Fibroblast of lung (primary cell): Measurements from ENCODE around the gene DPP6.

Experiments used
- EZH2 ChIP-seq: IDR thresholded peaks from 2 replicates; pipeline ENCODE4 v1.5.1; 2012; ENCODE audit warnings: low read length, control low read depth, mild to moderate bottlenecking; ENCODE audit errors: missing control alignments
- TF ChIP-seq, protein P1 (sequence below), 2 donors: IDR thresholded peaks in 1 of 2; conservative IDR thresholded peaks in 1 of 2; 1 replicate in 1 of 2; 2 replicates in 1 of 2; pipeline ENCODE4 v1.5.1; 2011 to 2012; ENCODE audit warnings: low read length in 2 of 2, control low read depth in 1 of 2, inconsistent platforms in 1 of 2, low read depth in 1 of 2, mild to moderate bottlenecking in 1 of 2

GRCh38 chr7:154429666-154430404 lies 377.6 kb downstream of the DPP6 start:
- TF ChIP-seq, protein P1, sequence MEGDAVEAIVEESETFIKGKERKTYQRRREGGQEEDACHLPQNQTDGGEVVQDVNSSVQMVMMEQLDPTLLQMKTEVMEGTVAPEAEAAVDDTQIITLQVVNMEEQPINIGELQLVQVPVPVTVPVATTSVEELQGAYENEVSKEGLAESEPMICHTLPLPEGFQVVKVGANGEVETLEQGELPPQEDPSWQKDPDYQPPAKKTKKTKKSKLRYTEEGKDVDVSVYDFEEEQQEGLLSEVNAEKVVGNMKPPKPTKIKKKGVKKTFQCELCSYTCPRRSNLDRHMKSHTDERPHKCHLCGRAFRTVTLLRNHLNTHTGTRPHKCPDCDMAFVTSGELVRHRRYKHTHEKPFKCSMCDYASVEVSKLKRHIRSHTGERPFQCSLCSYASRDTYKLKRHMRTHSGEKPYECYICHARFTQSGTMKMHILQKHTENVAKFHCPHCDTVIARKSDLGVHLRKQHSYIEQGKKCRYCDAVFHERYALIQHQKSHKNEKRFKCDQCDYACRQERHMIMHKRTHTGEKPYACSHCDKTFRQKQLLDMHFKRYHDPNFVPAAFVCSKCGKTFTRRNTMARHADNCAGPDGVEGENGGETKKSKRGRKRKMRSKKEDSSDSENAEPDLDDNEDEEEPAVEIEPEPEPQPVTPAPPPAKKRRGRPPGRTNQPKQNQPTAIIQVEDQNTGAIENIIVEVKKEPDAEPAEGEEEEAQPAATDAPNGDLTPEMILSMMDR (conservative IDR thresholded peaks at IDR 0.05 in 1 of 2, IDR thresholded peaks at IDR 0.05 in 1 of 2; ENCODE audit: low read depth in 1 of 2, low read length in 2 of 2): no peak
- no peak for TF ChIP-seq EZH2
